H1 (cell line): Measurements from ENCODE around the gene TMEM120B. TPM values are rescaled to one million over a fixed set of nuclear protein-coding genes. Genes with fewer than 3 reads are reported as not detected.

Experiments used
- CTCF ChIA-PET: fragments of 300-600 bp; sonication (Branson Sonifier 250); formaldehyde crosslinking; loops from one replicate; lab custom pipeline; 2021; ENCODE audit not compliant: partially characterized antibody; lab: Charles Lee
- POLR2A ChIA-PET: fragments of 300-600 bp; sonication (Branson Sonifier 250); formaldehyde crosslinking; loops from one replicate; lab custom pipeline; 2021; ENCODE audit warnings: inconsistent platforms; ENCODE audit not compliant: partially characterized antibody; lab: Charles Lee
- DNase-seq, 2 experiments: peaks; one replicate each; pipeline versions ENCODE4 v3.0.0 to v3.0.0-alpha.2; 2010 to 2022; ENCODE audit warnings: low spot score in 2 of 2, low read depth in 1 of 2, mixed read lengths in 1 of 2
- FAIRE-seq: peaks from 2 replicates; lab custom pipeline; 2011; peaks lifted over from hg19 to GRCh38; lab: Jason Lieb, UNC
- H2AFZ ChIP-seq: 2 replicates; pipeline ENCODE4 v1.8.1; 2012; ENCODE audit warnings: low read length, inconsistent platforms
- H2AK5ac ChIP-seq: 2 replicates; pipeline ENCODE4 v1.6.1; 2013; ENCODE audit warnings: low read depth, low read length
- H2BK120ac ChIP-seq: replicated peaks from 2 replicates; pipeline ENCODE3; 2013; ENCODE audit warnings: low read depth, low read length, inconsistent platforms
- H2BK12ac ChIP-seq: 2 replicates; pipeline ENCODE4 v1.6.1; 2013; ENCODE audit warnings: low read depth, low read length
- H2BK15ac ChIP-seq: 2 replicates; pipeline ENCODE4 v1.6.1; 2013; ENCODE audit warnings: low read length
- H2BK20ac ChIP-seq: 2 replicates; pipeline ENCODE4 v1.6.1; 2013; ENCODE audit warnings: low read length
- H2BK5ac ChIP-seq: 2 replicates; pipeline ENCODE4 v1.6.1; 2013; ENCODE audit warnings: low read depth, low read length
- H3K14ac ChIP-seq: 2 replicates; pipeline ENCODE4 v1.6.1; 2013; ENCODE audit warnings: inconsistent platforms; ENCODE audit not compliant: insufficient read length
- H3K18ac ChIP-seq: 2 replicates; pipeline ENCODE4 v1.6.1; 2013; ENCODE audit warnings: low read length; ENCODE audit errors: extremely low read depth
- H3K23ac ChIP-seq: 2 replicates; pipeline ENCODE4 v1.6.1; 2013; ENCODE audit warnings: inconsistent platforms; ENCODE audit not compliant: insufficient read length
- H3K23me2 ChIP-seq: 2 replicates; pipeline ENCODE4 v1.6.1; 2013; ENCODE audit warnings: low read depth, low read length
- H3K27ac ChIP-seq: 2 replicates; pipeline ENCODE4 v1.6.1; 2011; ENCODE audit warnings: low read depth, low read length, inconsistent platforms
- H3K27me3 ChIP-seq, 4 experiments: replicated peaks in 1 of 4; 1 replicate in 1 of 4; 2 replicates in 3 of 4; pipeline versions ENCODE4 v1.6.1 to v1.8.1; 2011 to 2013; ENCODE audit warnings: low read length in 3 of 4, mild to moderate bottlenecking in 3 of 4, inconsistent platforms in 2 of 4, mixed read lengths in 2 of 4, moderate library complexity in 1 of 4; ENCODE audit not compliant: control insufficient read depth in 3 of 4, insufficient read depth in 3 of 4; ENCODE audit errors: extremely low read depth in 1 of 4
- H3K36me3 ChIP-seq, 4 experiments: 2 replicates each; pipeline versions ENCODE4 v1.6.1 to v1.8.1; 2011 to 2013; ENCODE audit warnings: mild to moderate bottlenecking in 4 of 4, low read length in 3 of 4, moderate library complexity in 2 of 4, control low read depth in 1 of 4, inconsistent platforms in 1 of 4; ENCODE audit not compliant: insufficient read depth in 4 of 4, control insufficient read depth in 2 of 4
- H3K4ac ChIP-seq: replicated peaks from 2 replicates; pipeline ENCODE3; 2013; ENCODE audit warnings: low read length, low read depth, mixed read lengths, inconsistent platforms; ENCODE audit not compliant: insufficient read length
- H3K4me1 ChIP-seq, 4 experiments: replicated peaks in 1 of 4; 1 replicate in 1 of 4; 2 replicates in 3 of 4; pipeline versions ENCODE4 v1.6.1 to v1.8.1; 2011 to 2013; ENCODE audit warnings: low read length in 3 of 4, inconsistent platforms in 2 of 4, mixed read lengths in 1 of 4; ENCODE audit not compliant: insufficient read depth in 4 of 4, control insufficient read depth in 3 of 4
- H3K4me2 ChIP-seq, 2 experiments: 2 replicates each; pipeline versions ENCODE4 v1.6.1 to v1.8.1; 2011 to 2013; ENCODE audit warnings: low read depth in 2 of 2, low read length in 2 of 2, control low read depth in 1 of 2, inconsistent platforms in 1 of 2, mild to moderate bottlenecking in 1 of 2; ENCODE audit not compliant: insufficient read depth in 1 of 2
- H3K4me3 ChIP-seq, 4 experiments: fragments of 200-600, 300-600 bp in 1 of 4; sonication (generic), shearing (Covaris generic), sonication (Bioruptor Twin) in 1 of 4; 2 replicates each; pipeline versions ENCODE4 v1.5.1 to v1.8.1; 2011 to 2016; ENCODE audit warnings: low read length in 4 of 4, low read depth in 3 of 4, control low read depth in 2 of 4, inconsistent platforms in 2 of 4, mild to moderate bottlenecking in 2 of 4, mixed read lengths in 1 of 4, moderate library complexity in 1 of 4; ENCODE audit not compliant: insufficient read depth in 2 of 4; ENCODE audit errors: extremely low read depth in 1 of 4
- H3K56ac ChIP-seq: replicated peaks from 2 replicates; pipeline ENCODE3; 2013; ENCODE audit warnings: low read depth, mild to moderate bottlenecking, mixed read lengths, low read length, inconsistent platforms; ENCODE audit not compliant: insufficient read length
- H3K79me1 ChIP-seq: 2 replicates; pipeline ENCODE4 v1.6.1; 2013; ENCODE audit warnings: low read depth, low read length, control low read depth
- H3K79me2 ChIP-seq, 2 experiments: 2 replicates each; pipeline versions ENCODE4 v1.6.1 to v1.8.1; 2012 to 2013; ENCODE audit warnings: low read length in 2 of 2, mild to moderate bottlenecking in 2 of 2, inconsistent platforms in 1 of 2; ENCODE audit not compliant: insufficient read depth in 2 of 2, control insufficient read depth in 1 of 2
- H3K9ac ChIP-seq, 4 experiments: replicated peaks in 1 of 4; 1 replicate in 1 of 4; 2 replicates in 3 of 4; pipeline versions ENCODE4 v1.6.1 to v1.8.1; 2011 to 2013; ENCODE audit warnings: low read depth in 3 of 4, low read length in 3 of 4, control low read depth in 2 of 4, mild to moderate bottlenecking in 2 of 4, moderate library complexity in 2 of 4, inconsistent platforms in 1 of 4; ENCODE audit errors: extremely low read depth in 1 of 4
- H3K9me3 ChIP-seq, 2 experiments: 2 replicates each; pipeline versions ENCODE4 v1.6.1 to v1.8.1; 2012 to 2013; ENCODE audit warnings: mild to moderate bottlenecking in 2 of 2, moderate library complexity in 2 of 2, control low read depth in 1 of 2, inconsistent platforms in 1 of 2, low read depth in 1 of 2, low read length in 1 of 2, mixed read lengths in 1 of 2; ENCODE audit not compliant: insufficient read depth in 2 of 2
- H4K20me1 ChIP-seq, 2 experiments: replicated peaks in 1 of 2; 2 replicates each; pipeline versions ENCODE3 to v1.8.1; 2011 to 2013; ENCODE audit warnings: inconsistent platforms in 2 of 2, low read length in 2 of 2, mild to moderate bottlenecking in 1 of 2; ENCODE audit not compliant: insufficient read depth in 2 of 2, control insufficient read depth in 1 of 2
- H4K5ac ChIP-seq: 2 replicates; pipeline ENCODE4 v1.6.1; 2013; ENCODE audit warnings: low read length, low read depth, mixed read lengths, inconsistent platforms; ENCODE audit not compliant: insufficient read length
- H4K8ac ChIP-seq: 2 replicates; pipeline ENCODE4 v1.8.0; 2013; ENCODE audit warnings: mild to moderate bottlenecking, moderate library complexity, low read length, inconsistent platforms; ENCODE audit not compliant: insufficient read depth; ENCODE audit errors: extremely low read depth
- H4K91ac ChIP-seq: replicated peaks from 2 replicates; pipeline ENCODE3; 2013; ENCODE audit warnings: low read length, mixed read lengths, inconsistent platforms; ENCODE audit not compliant: insufficient read length
- BCL11A ChIP-seq, 2 experiments: IDR thresholded peaks; one replicate each; pipeline ENCODE4 v1.6.1; 2011; ENCODE audit warnings: low read depth in 2 of 2, low read length in 2 of 2, mild to moderate bottlenecking in 2 of 2
- CTBP2 ChIP-seq: IDR thresholded peaks from 2 replicates; pipeline ENCODE4 v1.7.0; 2011; ENCODE audit warnings: borderline replicate concordance, mild to moderate bottlenecking, moderate library complexity, mixed read lengths, low read length; ENCODE audit not compliant: insufficient read depth, insufficient read length
- GABPA ChIP-seq: IDR thresholded peaks from 2 replicates; pipeline ENCODE4 v1.6.1; 2011; ENCODE audit warnings: mild to moderate bottlenecking, low read length, moderate library complexity, borderline replicate concordance; ENCODE audit not compliant: insufficient read depth
- JUND ChIP-seq: IDR thresholded peaks from 2 replicates; pipeline ENCODE4 v1.6.1; 2011; ENCODE audit warnings: mild to moderate bottlenecking, improper control_type of control experiment, low read length
- POLR2AphosphoS5 ChIP-seq: IDR thresholded peaks from 2 replicates; pipeline ENCODE4 v1.6.1; 2011; ENCODE audit warnings: low read depth, low read length
- POU5F1 ChIP-seq: IDR thresholded peaks from 2 replicates; pipeline ENCODE4 v1.6.1; 2011; ENCODE audit warnings: low read depth, mild to moderate bottlenecking, low read length, moderate library complexity
- SAP30 ChIP-seq: fragments of 300-600 bp; sonication (generic); IDR thresholded peaks from 2 replicates; pipeline ENCODE4 v1.7.1; 2012; ENCODE audit warnings: low read length, moderate library complexity, mild to moderate bottlenecking, inconsistent platforms; ENCODE audit not compliant: insufficient read depth, insufficient replicate concordance
- SP1 ChIP-seq: IDR thresholded peaks from 2 replicates; pipeline ENCODE4 v1.6.1; 2011; ENCODE audit warnings: low read depth, low read length
- TAF1 ChIP-seq: IDR thresholded peaks from 2 replicates; pipeline ENCODE4 v1.6.1; 2011; ENCODE audit warnings: mild to moderate bottlenecking, low read depth, low read length
- YY1 ChIP-seq: IDR thresholded peaks from 2 replicates; pipeline ENCODE4 v1.6.1; 2011; ENCODE audit warnings: low read depth, mild to moderate bottlenecking, low read length
- WGBS, 2 experiments: shearing (Covaris generic) in 1 of 2; methylation state at CpG; one replicate each; pipeline versions ENCODE4 v1.1.6 to v1.1.7; 2013 to 2015; ENCODE audit warnings: low lambda C conversion rate in 2 of 2, mixed read lengths in 2 of 2, inconsistent platforms in 1 of 2, low coverage in 1 of 2, missing lambda C conversion rate in 1 of 2; ENCODE audit not compliant: insufficient replicate concordance in 2 of 2, insufficient coverage in 1 of 2, insufficient read length in 1 of 2; ENCODE audit errors: extremely low coverage in 1 of 2, missing lambda C conversion rate in 1 of 2; 5-methylcytosine and 5-hydroxymethylcytosine counted together
- polyA plus RNA-seq, 7 experiments: library from polyadenylated mRNA; depleted of rRNA in 3 of 7; stranded (reverse) in 5 of 7; unstranded in 2 of 7; fragments of >200 nt in 5 of 7; fragments of 200-250 nt in 2 of 7; gene quantifications; 1 replicate in 5 of 7; 2 replicates in 1 of 7; 4 replicates in 1 of 7; pipeline versions ENCODE4 v1.2.1 to v1.2.3, GENCODE V29; 2011 to 2013; ENCODE audit warnings: missing spikeins in 2 of 7, mixed read lengths in 2 of 7
- total RNA-seq: library from RNA; stranded (reverse); fragmentation: NEBNext Ultra II Directional; extraction: Animal tissue kit (Norgen Biotek cat#: 25700); gene quantifications from 2 replicates; pipeline ENCODE4 v1.2.1, GENCODE V29; 2021

Gene TMEM120B
- total and polyA plus RNA-seq, 2 of the 8 experiments (the other 6 are each of a cell fraction or from before 2014, with no cell fraction given), result 22.0 to 29.1 TPM

DNA sequence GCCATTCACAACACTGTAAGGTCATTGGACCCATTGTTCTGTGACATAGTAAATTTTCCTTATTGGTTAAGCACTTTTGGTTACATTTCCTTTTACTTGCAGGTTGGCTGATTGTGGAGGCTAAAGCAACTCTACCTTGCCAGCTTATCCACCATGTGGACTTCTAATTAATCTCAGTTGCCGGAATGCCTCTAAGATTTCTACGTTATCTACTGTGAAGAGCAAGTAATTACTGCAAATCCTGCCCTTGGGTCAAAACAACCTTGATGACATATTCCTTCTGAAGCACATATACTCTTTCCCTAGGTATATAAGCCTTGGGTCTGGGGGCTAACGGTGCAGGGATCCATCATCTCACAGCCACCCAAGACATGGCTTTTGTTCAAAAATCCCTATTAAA lies 23.6 kb upstream of the TMEM120B start:
- Histone ChIP-seq H3K27ac (no peak overlapping the region), H2BK20ac (no peak overlapping the region), H3K4me3 (no peak overlapping the region), H4K5ac (no peak overlapping the region), H2AK5ac (no peak overlapping the region), H3K18ac (no peak overlapping the region), H2BK5ac (no peak overlapping the region), H3K9ac (no peak overlapping the region), H3K79me1 (no peaks in the 10 kb centered on the region), H2BK120ac (no peak overlapping the region), H3K23ac (no peak overlapping the region), H2AFZ (no peak overlapping the region), H4K91ac (no peak overlapping the region), H2BK12ac (no peak overlapping the region), H3K9me3 (no peaks in the 10 kb centered on the region), H3K14ac (no peak overlapping the region), H3K36me3 (no peaks in the 10 kb centered on the region), H3K23me2 (no peaks in the 10 kb centered on the region), H3K4me1 (peaks cover 0 to 3% (median 0%) of the 10 kb centered on the region in 4 experiments; a peak in 2 of 7 replicates), H3K79me2 (no peaks in the 10 kb centered on the region), H3K4me2 (no peak overlapping the region), H3K27me3 (no peaks in the 10 kb centered on the region), H4K20me1 (no peaks in the 10 kb centered on the region), H4K8ac (no peak overlapping the region; the same call in 1 of the 2 replicates), H2BK15ac (no peak overlapping the region), H3K4ac (no peak overlapping the region), H3K56ac (no peak overlapping the region)
- CTCF ChIA-PET, result interaction anchor here (1.5 to 3.9 kb wide), 2 partner anchors 10 to 104 kb away, joined by 7 to 18 read pairs; partner anchors contain the start of gene RHOF
- TF ChIP-seq TAF1 (no peak), YY1 (no peak), CTBP2 (no peak), JUND (no peak), POLR2AphosphoS5 (no peak), BCL11A (IDR thresholded peaks at IDR 0.05; ENCODE audit: low read depth in 2 of 2, low read length in 2 of 2) (no peak), GABPA (no peak), POU5F1 (no peak), SAP30 (no peak), SP1 (no peak)
- WGBS, 2 experiments, result 89% methylated on average over 3 of the region's 3 CpGs; no CpG with 5 or more reads in 1 of the 2 experiments
- DNase-seq (no peak), FAIRE-seq (no peak)
- POLR2A ChIA-PET, result interaction anchor here (1.2 to 1.7 kb wide), 2 partner anchors 85 to 112 kb away, joined by 3 to 5 read pairs; no protein-coding TSS in a partner anchor
